Astrocyte of the cerebellum (primary cell): ENCODE measurements around the gene SPPL2B.
"Not testable (repeated sequence)": the region's sequence is repeated elsewhere in the genome, so short reads cannot be mapped to it uniquely, and the experiment has no call there.

ENCODE experiments used
- DNase-seq: peaks from one replicate; pipeline ENCODE4 v3.0.0-alpha.2; 2011; ENCODE audit warnings: low read depth
- H3K4me3 ChIP-seq: 2 replicates; pipeline ENCODE4 v1.5.1; 2011; ENCODE audit warnings: mild to moderate bottlenecking, low read depth, low read length, moderate library complexity
- CTCF ChIP-seq: IDR thresholded peaks from 2 replicates; pipeline ENCODE4 v1.5.1; 2012; ENCODE audit warnings: low read length, low read depth, moderate library complexity, mild to moderate bottlenecking; ENCODE audit errors: missing control alignments
- in situ Hi-C: cut with HindIII; loops from 2 replicates; pipeline ENCODE4 v1.10.0; 2017; ENCODE audit warnings: low sequenced_read_pairs

SPPL2B gene

DNA sequence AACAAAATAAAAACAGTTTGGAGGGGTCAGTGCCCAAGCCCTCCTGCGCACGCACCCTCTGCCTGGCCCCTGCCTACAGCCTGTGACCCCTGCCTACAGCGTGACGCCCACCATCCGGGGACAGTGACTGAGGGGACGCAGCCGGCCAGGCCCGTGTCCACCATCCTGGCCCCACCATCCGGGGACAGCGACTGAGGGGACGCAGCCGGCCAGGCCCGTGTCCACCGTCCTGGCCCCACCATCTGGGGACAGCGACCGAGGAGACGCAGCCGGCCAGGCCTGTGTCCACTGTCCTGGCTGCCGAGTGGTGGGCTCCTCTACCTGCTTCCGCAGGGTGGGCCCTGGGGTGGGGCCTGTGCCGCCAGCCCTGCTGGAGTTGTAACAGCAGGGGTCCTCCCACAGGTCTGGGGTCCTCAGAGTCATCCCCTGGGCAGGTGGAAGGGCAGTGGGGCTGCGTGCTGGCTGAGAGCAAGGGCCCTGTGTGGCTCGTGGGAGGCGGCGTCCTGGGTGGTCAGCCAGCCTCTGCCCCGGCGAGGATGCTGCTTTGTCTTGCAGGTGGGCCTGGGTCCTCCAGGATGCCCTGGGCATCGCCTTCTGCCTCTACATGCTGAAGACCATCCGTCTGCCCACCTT, 14.3 kb downstream of the SPPL2B start:
- no peak for TF ChIP-seq CTCF
- no peak for DNase-seq
- in situ Hi-C loops, result no loop called here
- H3K4me3 ChIP-seq, result no peak overlapping the region

DNA sequence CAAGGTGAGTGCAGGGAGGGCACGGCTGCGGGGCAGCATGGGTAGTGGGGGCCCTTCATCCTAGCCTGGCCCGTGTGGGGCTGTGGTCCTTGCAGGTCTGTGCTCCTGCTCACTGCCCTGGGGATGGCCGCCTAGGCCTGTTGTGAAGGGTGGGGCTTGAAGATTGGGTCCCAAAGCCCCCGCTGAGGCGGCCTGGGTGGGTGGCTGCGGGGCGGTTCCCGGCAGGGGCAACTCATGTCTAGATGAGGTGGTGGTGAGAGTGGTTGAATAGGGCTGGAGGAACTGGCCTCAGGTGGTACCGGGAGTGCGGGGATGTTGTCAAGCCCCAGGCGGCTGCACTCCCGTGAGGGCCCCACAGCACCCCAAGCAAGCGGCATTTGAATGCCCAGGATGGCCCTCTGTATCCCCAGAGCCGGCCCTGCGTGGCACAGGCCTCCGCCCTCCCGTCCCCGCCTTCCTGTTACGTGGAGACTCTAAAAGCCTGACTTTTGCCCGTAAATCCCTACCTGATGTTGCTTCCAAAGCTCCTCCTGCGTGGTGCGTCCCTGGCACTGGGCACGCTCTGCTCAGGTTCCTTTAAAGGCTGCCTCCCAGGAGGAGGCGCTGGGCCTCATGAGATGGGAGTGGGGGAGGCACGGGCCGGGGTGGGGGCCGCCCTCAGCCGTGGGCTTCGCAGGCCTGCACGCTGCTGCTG, 15.0 kb downstream of the SPPL2B start:
- no peak for DNase-seq
- H3K4me3 ChIP-seq, result no peak overlapping the region
- in situ Hi-C loops, result no loop called here
- TF ChIP-seq CTCF, result no peak

GRCh38 chr19:2344381-2344870, 15.9 kb downstream of the SPPL2B start:
- no peak overlapping the region for H3K4me3 ChIP-seq
- TF ChIP-seq CTCF, result no peak
- in situ Hi-C loops, result no loop called here
- no peak for DNase-seq

- no peak for TF ChIP-seq CTCF
- H3K4me3 ChIP-seq, result no peak overlapping the region
- no peak for DNase-seq
- in situ Hi-C loops, result no loop called here
Observed at GRCh38 chr19:2345076-2345475, 16.6 kb downstream of the SPPL2B start.

- no peak for TF ChIP-seq CTCF
- in situ Hi-C loops, result no loop called here
- no peak for DNase-seq
- no peak overlapping the region for H3K4me3 ChIP-seq
Observed at GRCh38 chr19:2345794-2346663, 17.5 kb downstream of the SPPL2B start.

DNA sequence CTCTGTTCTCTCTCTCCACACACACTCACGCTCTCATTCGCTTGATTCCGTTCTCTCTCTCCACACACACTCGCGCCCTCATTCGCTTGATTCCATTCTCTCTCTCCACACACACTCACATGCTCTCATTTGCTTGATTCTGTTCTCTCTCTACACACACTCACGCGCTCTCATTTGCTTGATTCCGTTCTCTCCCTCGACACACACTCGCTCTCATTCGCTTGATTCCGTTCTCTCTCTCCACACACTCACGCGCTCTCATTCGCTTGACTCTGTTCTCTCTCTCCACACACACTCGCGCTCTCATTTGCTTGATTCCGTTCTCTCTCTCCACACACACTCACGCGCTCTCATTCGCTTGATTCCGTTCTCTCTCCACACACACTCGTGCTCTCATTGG, 21.3 kb downstream of the SPPL2B start:
- in situ Hi-C loops, H3K4me3 ChIP-seq, DNase-seq: not testable (repeated sequence)

DNA sequence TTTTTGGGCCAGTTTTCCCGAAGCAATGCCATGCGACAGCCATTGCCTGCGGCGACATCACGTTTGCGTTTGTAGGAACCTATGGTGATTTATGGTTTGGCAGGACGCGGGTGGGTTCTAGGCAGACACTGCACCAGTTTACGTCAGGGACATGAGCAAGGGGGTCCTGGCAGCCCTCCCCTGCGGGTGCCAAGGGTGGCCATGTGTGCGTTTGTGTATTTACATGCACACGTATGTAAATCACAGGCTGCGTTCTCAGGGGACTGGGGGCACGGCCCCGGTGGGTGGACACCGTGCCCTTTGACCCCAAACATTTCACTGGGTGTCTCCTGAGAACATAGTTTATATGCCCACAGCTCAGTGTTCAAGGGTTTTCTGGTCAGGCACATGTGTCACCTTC, 22.2 kb downstream of the SPPL2B start:
- H3K4me3 ChIP-seq, result no peak overlapping the region
- no peak for DNase-seq
- TF ChIP-seq CTCF, result no peak
- in situ Hi-C loops, result no loop called here
